AG08396 (cell line): ENCODE results near the gene DNAJB14.
A peak's percentile ranks its signal among the peaks of the same experiment; 100 is the strongest.

Source experiments
- DNase-seq: peaks from one replicate; pipeline ENCODE4 v3.0.0; 2012; ENCODE audit warnings: low spot score, mixed read lengths

Gene DNAJB14

GRCh38 chr4:99943904-99944437 lies 2.4 kb downstream of the DNAJB14 start:
- no peak for DNase-seq

GRCh38 chr4:99938243-99938753 lies 8.1 kb downstream of the DNAJB14 start:
- DNase-seq: no peak

- no peak for DNase-seq
These were observed 11.5 kb downstream of the DNAJB14 start for GRCh38 chr4:99934891-99935290.

- no peak for DNase-seq
These were observed 18.9 kb downstream of the DNAJB14 start for GRCh38 chr4:99927566-99927965.

GRCh38 chr4:99921174-99921573 lies 25.2 kb downstream of the DNAJB14 start:
- DNase-seq: no peak

GRCh38 chr4:99918656-99919055 lies 27.8 kb downstream of the DNAJB14 start:
- DNase-seq: no peak

GRCh38 chr4:99917575-99917974 lies 28.8 kb downstream of the DNAJB14 start:
- no peak for DNase-seq

- DNase-seq: no peak
These were observed 31.0 kb downstream of the DNAJB14 start for GRCh38 chr4:99915449-99915848.

- DNase-seq: no peak
These were observed 51.4 kb downstream of the DNAJB14 start for GRCh38 chr4:99894998-99895397.

GRCh38 chr4:99894161-99894997 lies 52.0 kb downstream of the DNAJB14 start, which contains the start of gene LAMTOR3:
Gene LAMTOR3, minus strand, starts transcription at chr4:99894427. Its CDS starts 464 bp downstream, at chr4:99893963.
- peak; percentile 96 for DNase-seq

GRCh38 chr4:99893839-99894160 lies 52.6 kb downstream of the DNAJB14 start:
- peak; percentile 7 for DNase-seq

- no peak for DNase-seq
These were observed 53.4 kb downstream of the DNAJB14 start for GRCh38 chr4:99893029-99893428.

- DNase-seq: no peak
These were observed 55.1 kb downstream of the DNAJB14 start for GRCh38 chr4:99891351-99891750.

GRCh38 chr4:99887837-99888236 lies 58.6 kb downstream of the DNAJB14 start:
- DNase-seq: peak; percentile 20

GRCh38 chr4:99886146-99886545 lies 60.3 kb downstream of the DNAJB14 start:
- DNase-seq: peak; percentile 7

- DNase-seq: no peak
These were observed 60.7 kb downstream of the DNAJB14 start for GRCh38 chr4:99885687-99886086.

GRCh38 chr4:99885063-99885664 lies 61.3 kb downstream of the DNAJB14 start:
- DNase-seq: no peak

- no peak for DNase-seq
These were observed 67.0 kb downstream of the DNAJB14 start for GRCh38 chr4:99879458-99879857.

GRCh38 chr4:99878604-99879003 lies 67.8 kb downstream of the DNAJB14 start:
- no peak for DNase-seq

- no peak for DNase-seq
These were observed 69.5 kb downstream of the DNAJB14 start for GRCh38 chr4:99876946-99877345.

- no peak for DNase-seq
These were observed 71.3 kb downstream of the DNAJB14 start for GRCh38 chr4:99875071-99875470.

GRCh38 chr4:99872570-99872969 lies 73.8 kb downstream of the DNAJB14 start:
- DNase-seq: no peak

- DNase-seq: peak; percentile 67
These were observed 78.3 kb downstream of the DNAJB14 start for GRCh38 chr4:99868126-99868596.
